ENCODE results near the gene CCDC134. TPM values are rescaled to one million over a fixed set of nuclear protein-coding genes. Genes with fewer than 3 reads are reported as not detected.

CCDC134 gene
- total and polyA plus RNA-seq, 9 of the 15 experiments (the other 6 are each of a cell fraction or from before 2014, with no cell fraction given) = 0.56 to 11.9 (median 5.3) TPM

GRCh38 chr22:41862160-41862529 is 61.7 kb downstream of the CCDC134 start:
- peaks cover 46% of the 10 kb centered on the region for H4K20me1 ChIP-seq (replicated peaks; ENCODE audit: control insufficient read depth, insufficient read depth, low read length)
- no peak for FAIRE-seq
- peak overlapping the region; percentile 21; the same call in 1 of the 3 replicates for H3K27ac ChIP-seq (ENCODE audit: extremely low read depth, low read depth, low read length)

GRCh38 chr22:41862530-41863266 is 62.2 kb downstream of the CCDC134 start:
- Histone ChIP-seq H3K27ac (ENCODE audit: extremely low read depth, low read depth, low read length) (peak overlapping the region; percentile 21; the same call in 2 of the 3 replicates), H3K36me3 (ENCODE audit: control insufficient read depth, insufficient read depth, low read length) (peaks cover 44% of the 10 kb centered on the region), H3K4me1 (replicated peaks in 1 of 2; ENCODE audit: control insufficient read depth in 2 of 2, insufficient read depth in 2 of 2, low read length in 2 of 2) (peaks cover 4 to 8% of the 10 kb centered on the region in 2 experiments; a peak in 4 of 5 replicates), H3K4me2 (ENCODE audit: insufficient read depth, low read length) (no peak overlapping the region), H3K9ac (ENCODE audit: insufficient read depth in 1 of 2, low read depth in 2 of 2, low read length in 2 of 2) (0 out of 4 replicates have a peak overlapping the region, but pooled peaks of 1 of the 2 experiments have one; percentile 13), H3K27me3 (ENCODE audit: control insufficient read depth in 2 of 2, insufficient read depth in 2 of 2, low read length in 2 of 2) (no peaks in the 10 kb centered on the region), H3K79me2 (ENCODE audit: control insufficient read depth, insufficient read depth, low read length) (peaks cover 84% of the 10 kb centered on the region), H3K4me3 (no peak overlapping the region), H3K9me1 (ENCODE audit: control insufficient read depth, insufficient read depth, low read length) (no peaks in the 10 kb centered on the region), H2AFZ (ENCODE audit: low read depth, low read length) (no peak overlapping the region), H4K20me1 (replicated peaks; ENCODE audit: control insufficient read depth, insufficient read depth, low read length) (peaks cover 43% of the 10 kb centered on the region), H3K9me3 (replicated peaks; ENCODE audit: control insufficient read depth, insufficient read depth, low read depth, low read length) (no peaks in the 10 kb centered on the region)
- no TSS peak for BruUV-seq (replicated peaks)
- DNase-seq (ENCODE audit: extremely low read depth in 1 of 4, low spot score in 3 of 4) = no peak
- no peak for ATAC-seq
- ChIA-PET POLR2A (interaction anchor here (0.7 to 1.8 kb wide), 3 partner anchors 30 to 174 kb away, joined by 3 to 7 read pairs (median 6); partner anchors contain the start of genes SNU13 and SREBF2), CTCF (ENCODE audit: low intra/inter-chr PET ratio) (no interaction called here)
- in situ Hi-C loops (cut with MboI) = no loop called here
- FAIRE-seq = no peak
- intact Hi-C loops (cut with micrococcal nuclease) = no loop called here
- WGBS (ENCODE audit: insufficient coverage, low coverage, missing lambda C conversion rate) = 82% methylated on average over 10 of the region's 11 CpGs
- TF ChIP-seq GTF2A2 (tag; IDR thresholded peaks at IDR 0.05) (no peak), C11orf30 (IDR thresholded peaks at IDR 0.05; ENCODE audit: low read depth) (no peak), CHD2 (IDR thresholded peaks at IDR 0.05; ENCODE audit: low read depth, low read length) (no peak), ZBTB7A (IDR thresholded peaks at IDR 0.05; ENCODE audit: borderline replicate concordance, control insufficient read depth, low read depth, low read length) (no peak), XRCC4 (IDR thresholded peaks at IDR 0.05; ENCODE audit: extremely low read depth, insufficient read depth, insufficient read length) (no peak), ZNF436 (CRISPR knock-in tag; IDR thresholded peaks at IDR 0.05) (no peak), SRSF1 (IDR thresholded peaks at IDR 0.05; ENCODE audit: low read depth, low read length) (no peak), RBFOX2 (IDR thresholded peaks at IDR 0.05; ENCODE audit: low read depth, low read length) (no peak)

More at GRCh38 chr22:41862160-41862529, 61.7 kb downstream of the CCDC134 start:
- H3K79me2 ChIP-seq (ENCODE audit: control insufficient read depth, insufficient read depth, low read length) = peaks cover 89% of the 10 kb centered on the region
- TF ChIP-seq PHF8 (IDR thresholded peaks at IDR 0.05; ENCODE audit: borderline replicate concordance, low read length) = no peak
- TF ChIP-seq MECOM (CRISPR knock-in tag; IDR thresholded peaks at IDR 0.05) = no peak
- no peak for TF ChIP-seq MCM2 (IDR thresholded peaks at IDR 0.05; ENCODE audit: low read depth)
- no peak for TF ChIP-seq HNRNPK (IDR thresholded peaks at IDR 0.05; ENCODE audit: low read depth, low read length, poor library complexity, severe bottlenecking)
- no peak for TF ChIP-seq TGIF2 (CRISPR knock-in tag; IDR thresholded peaks at IDR 0.05)
- TF ChIP-seq CEBPG (CRISPR knock-in tag; IDR thresholded peaks at IDR 0.05) = no peak
- peak in 1 of 2 experiments; percentile 32; a peak in 1 of 4 replicates for TF ChIP-seq CEBPG (tag; conservative IDR thresholded peaks at IDR 0.05 in 1 of 2, IDR thresholded peaks at IDR 0.05 in 1 of 2)
- no peak for TF ChIP-seq NFIC (IDR thresholded peaks at IDR 0.05)
- CTCF ChIA-PET (ENCODE audit: low intra/inter-chr PET ratio) = no interaction called here
- H3K36me3 ChIP-seq (ENCODE audit: control insufficient read depth, insufficient read depth, low read length) = peaks cover 45% of the 10 kb centered on the region; the same call in 2 of the 3 replicates
- in situ Hi-C loops (cut with MboI) (no loop called here), intact Hi-C loops (cut with micrococcal nuclease) (no loop called here)
- DNase-seq (ENCODE audit: extremely low read depth in 1 of 4, low spot score in 3 of 4) = peak in 1 of 4 experiments; percentile 20
- peaks cover 8% of the 10 kb centered on the region in 2 experiments; a peak in 4 of 5 replicates for H3K4me1 ChIP-seq (replicated peaks in 1 of 2; ENCODE audit: control insufficient read depth in 2 of 2, insufficient read depth in 2 of 2, low read length in 2 of 2)
- no peak for ATAC-seq
- no TSS peak for BruUV-seq (replicated peaks)
- H3K4me2 ChIP-seq (ENCODE audit: insufficient read depth, low read length) = no peak overlapping the region
- no peak overlapping the region for H3K9ac ChIP-seq (ENCODE audit: insufficient read depth in 1 of 2, low read depth in 2 of 2, low read length in 2 of 2)
- POLR2A ChIA-PET = interaction anchor here (0.6 to 1.8 kb wide), 4 partner anchors 30 to 173 kb away, joined by 3 to 7 read pairs (median 4); partner anchors contain the start of genes SNU13 and SREBF2
- H3K9me3 ChIP-seq (replicated peaks; ENCODE audit: control insufficient read depth, insufficient read depth, low read depth, low read length) = no peaks in the 10 kb centered on the region
- no peak overlapping the region for H2AFZ ChIP-seq (ENCODE audit: low read depth, low read length)
- H3K27me3 ChIP-seq (ENCODE audit: control insufficient read depth in 2 of 2, insufficient read depth in 2 of 2, low read length in 2 of 2) = no peaks in the 10 kb centered on the region
- H3K9me1 ChIP-seq (ENCODE audit: control insufficient read depth, insufficient read depth, low read length) = no peaks in the 10 kb centered on the region
- 51% methylated on average over 4 of the region's 4 CpGs for WGBS (ENCODE audit: insufficient coverage, low coverage, missing lambda C conversion rate)
- H3K4me3 ChIP-seq = no peak overlapping the region

Measured in K562 (cell line).